Thyroid gland (tissue), 4 donors: ENCODE results near the gene PLD1.

Source experiments
- POLR2A ChIP-seq, 2 donors: fragments of 450-650 bp; IDR thresholded peaks; one replicate each; pipeline ENCODE4 v1.6.1; 2017; ENCODE audit warnings: antibody characterized with exemption in 2 of 2, mild to moderate bottlenecking in 2 of 2, moderate library complexity in 1 of 2
- TF ChIP-seq, protein P1 (sequence below), 6 experiments: fragments of 200-600 bp in 3 of 6; fragments of 450-650 bp in 3 of 6; sonication (generic) in 3 of 6; IDR thresholded peaks; one replicate each; pipeline ENCODE4 v1.5.1; 2016 to 2019; ENCODE audit warnings: antibody characterized with exemption in 6 of 6, mild to moderate bottlenecking in 2 of 6, inconsistent platforms in 1 of 6, moderate library complexity in 1 of 6

DNA sequence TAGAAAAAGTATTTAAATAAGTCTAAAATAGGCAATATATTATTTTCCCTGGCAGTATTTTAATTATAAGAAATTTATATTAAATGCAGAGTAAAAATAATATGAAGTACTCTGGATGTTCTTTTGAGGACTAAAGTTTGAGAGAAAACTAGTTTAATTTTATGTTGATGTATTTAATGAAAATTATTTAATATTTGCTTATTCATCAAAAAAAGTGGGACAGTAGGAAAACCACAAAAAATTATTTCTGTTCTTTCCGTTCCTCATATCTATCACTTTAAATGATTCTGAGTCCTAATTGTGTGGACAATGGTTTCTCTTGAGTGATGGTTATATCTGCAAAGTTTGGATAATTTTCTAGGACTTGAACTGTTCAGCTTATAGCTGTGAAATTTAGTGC lies 202.8 kb downstream of the PLD1 start:
- no peak for TF ChIP-seq POLR2A (IDR thresholded peaks at IDR 0.05)
- TF ChIP-seq, protein P1, sequence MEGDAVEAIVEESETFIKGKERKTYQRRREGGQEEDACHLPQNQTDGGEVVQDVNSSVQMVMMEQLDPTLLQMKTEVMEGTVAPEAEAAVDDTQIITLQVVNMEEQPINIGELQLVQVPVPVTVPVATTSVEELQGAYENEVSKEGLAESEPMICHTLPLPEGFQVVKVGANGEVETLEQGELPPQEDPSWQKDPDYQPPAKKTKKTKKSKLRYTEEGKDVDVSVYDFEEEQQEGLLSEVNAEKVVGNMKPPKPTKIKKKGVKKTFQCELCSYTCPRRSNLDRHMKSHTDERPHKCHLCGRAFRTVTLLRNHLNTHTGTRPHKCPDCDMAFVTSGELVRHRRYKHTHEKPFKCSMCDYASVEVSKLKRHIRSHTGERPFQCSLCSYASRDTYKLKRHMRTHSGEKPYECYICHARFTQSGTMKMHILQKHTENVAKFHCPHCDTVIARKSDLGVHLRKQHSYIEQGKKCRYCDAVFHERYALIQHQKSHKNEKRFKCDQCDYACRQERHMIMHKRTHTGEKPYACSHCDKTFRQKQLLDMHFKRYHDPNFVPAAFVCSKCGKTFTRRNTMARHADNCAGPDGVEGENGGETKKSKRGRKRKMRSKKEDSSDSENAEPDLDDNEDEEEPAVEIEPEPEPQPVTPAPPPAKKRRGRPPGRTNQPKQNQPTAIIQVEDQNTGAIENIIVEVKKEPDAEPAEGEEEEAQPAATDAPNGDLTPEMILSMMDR (IDR thresholded peaks at IDR 0.05) = no peak
